Left forelimb (tissue), 1 donor: ENCODE results near the gene ZNF37A.
A peak's percentile ranks its signal among the peaks of the same experiment; 100 is the strongest.
"Not testable (repeated sequence)": the region's sequence is repeated elsewhere in the genome, so short reads cannot be mapped to it uniquely, and the experiment has no call there.

Experiments
- DNase-seq: peaks from one replicate; pipeline ENCODE4 v3.0.0-alpha.2; 2018; ENCODE audit warnings: low spot score

The ZNF37A gene

GRCh38 chr10:38094158-38094926 lies at the start of gene ZNF37A:
ZNF37A (plus strand) TSS chr10:38094337; CDS start chr10:38096618, 2,281 bp downstream.
- DNase-seq: peak; percentile 92

DNA sequence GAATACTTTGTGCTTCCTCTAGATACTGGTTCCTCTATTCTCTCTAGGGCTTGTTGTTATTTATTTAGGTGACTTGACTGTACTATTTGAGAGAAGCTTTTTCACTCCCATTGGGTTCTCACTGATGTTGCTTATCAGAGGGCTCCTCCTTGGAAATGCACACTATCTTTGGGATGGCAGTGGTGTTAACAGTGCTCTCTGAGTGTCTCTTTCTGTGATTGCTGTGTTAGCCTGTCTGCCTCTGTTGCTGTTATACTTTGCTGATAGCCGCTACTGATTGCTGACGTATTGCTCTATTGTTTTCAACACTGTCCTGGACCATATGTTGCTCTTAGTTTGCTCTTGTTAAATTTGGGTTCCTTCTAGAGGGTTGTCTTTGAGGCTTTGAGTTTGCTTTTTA lies 49.0 kb upstream of the ZNF37A start:
- DNase-seq: no peak

DNA sequence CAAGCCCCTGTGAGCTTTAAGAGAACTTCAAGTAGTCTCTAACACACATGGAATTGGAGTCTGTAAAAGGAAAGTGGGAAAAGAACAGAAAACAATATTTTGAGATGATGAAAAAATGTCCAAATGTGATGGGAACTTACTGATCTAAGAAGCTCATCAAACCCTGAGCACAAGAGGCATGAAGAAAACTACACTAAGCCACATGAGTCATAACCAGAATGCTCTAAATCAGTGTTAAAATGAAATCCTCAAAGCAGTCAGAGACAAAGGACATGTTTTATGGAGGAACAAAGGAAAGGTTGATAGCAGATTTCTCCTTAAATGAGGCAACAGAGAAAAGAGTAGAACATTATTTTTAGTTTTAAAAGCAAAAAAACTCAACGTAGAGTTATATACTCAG lies 46.5 kb upstream of the ZNF37A start:
- DNase-seq: no peak

- no peak for DNase-seq
Observed at GRCh38 chr10:38050212-38050611, 43.9 kb upstream of the ZNF37A start.

DNA sequence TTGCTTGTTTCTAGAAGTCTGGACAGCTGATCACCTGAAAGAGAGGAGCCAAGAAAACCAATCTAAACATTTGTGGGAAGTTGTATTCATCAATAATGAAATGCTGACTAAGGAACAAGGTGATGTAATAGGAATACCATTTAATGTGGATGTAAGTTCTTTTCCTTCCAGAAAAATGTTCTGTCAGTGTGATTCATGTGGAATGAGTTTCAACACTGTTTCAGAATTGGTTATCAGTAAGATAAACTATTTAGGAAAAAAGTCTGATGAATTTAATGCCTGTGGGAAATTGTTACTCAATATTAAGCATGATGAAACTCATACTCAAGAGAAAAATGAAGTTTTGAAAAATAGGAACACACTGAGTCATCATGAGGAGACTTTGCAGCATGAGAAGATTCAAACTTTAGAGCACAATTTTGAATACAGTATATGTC lies 39.8 kb upstream of the ZNF37A start:
- no peak for DNase-seq

DNA sequence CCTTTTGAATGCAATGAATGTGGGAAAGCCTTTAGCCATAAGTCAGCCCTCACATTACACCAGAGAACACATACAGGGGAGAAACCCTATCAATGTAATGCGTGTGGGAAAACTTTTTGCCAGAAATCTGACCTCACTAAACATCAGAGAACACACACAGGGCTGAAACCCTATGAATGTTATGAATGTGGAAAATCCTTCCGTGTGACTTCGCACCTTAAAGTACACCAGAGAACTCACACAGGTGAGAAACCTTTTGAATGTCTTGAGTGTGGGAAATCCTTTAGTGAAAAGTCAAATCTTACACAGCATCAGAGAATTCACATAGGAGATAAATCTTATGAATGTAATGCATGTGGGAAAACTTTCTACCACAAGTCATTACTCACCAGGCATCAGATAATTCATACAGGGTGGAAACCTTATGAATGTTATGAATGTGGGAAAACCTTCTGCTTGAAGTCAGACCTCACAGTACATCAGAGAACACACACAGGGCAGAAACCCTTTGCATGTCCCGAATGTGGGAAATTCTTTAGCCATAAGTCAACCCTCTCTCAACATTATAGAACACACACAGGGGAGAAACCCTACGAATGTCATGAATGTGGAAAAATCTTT lies 38.8 kb upstream of the ZNF37A start:
- not testable (repeated sequence) for DNase-seq

DNA sequence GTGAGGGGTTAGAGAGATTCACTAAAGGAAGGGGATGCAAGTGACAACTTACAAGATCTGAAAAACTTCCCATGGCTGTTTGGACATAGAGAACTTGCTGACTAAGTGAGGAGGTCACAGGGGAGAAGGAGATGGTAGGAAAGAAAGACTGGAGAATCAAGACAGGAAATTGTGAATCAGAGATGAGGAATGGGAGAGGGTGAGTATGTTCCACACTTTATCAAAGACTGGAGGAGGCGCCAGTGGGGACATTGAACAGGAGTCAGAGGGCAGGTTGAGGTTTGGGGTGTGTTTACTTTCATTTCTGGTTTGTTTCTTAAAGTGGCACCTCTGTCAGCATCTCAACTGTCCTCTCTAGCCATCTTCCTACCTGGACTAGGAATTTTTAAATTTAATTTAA lies 24.5 kb upstream of the ZNF37A start:
- DNase-seq: not testable (repeated sequence)

GRCh38 chr10:38070501-38070900 lies 23.6 kb upstream of the ZNF37A start:
- no peak for DNase-seq

GRCh38 chr10:38072552-38072951 lies 21.6 kb upstream of the ZNF37A start:
- no peak for DNase-seq

DNA sequence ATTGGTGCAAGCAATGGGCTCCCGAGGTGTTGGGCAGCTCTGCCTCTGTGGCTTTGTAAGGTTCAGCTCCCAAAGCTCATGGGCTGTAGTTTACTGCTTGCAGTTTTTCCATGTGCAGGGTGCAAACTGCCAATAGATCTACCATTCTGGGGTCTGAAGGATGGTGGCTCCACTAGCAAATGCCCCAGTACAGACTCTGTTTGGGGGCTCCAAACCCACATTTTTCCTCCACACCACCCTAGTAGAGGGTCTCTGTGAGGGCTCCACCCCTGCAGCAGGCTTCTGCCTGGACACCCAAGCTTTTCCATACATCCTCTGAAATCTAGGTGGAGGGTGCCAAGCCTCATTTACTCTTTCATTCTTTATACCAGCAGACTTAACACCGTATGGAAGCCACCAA lies 17.4 kb upstream of the ZNF37A start:
- no peak for DNase-seq

GRCh38 chr10:38093318-38093717 lies 819 bp upstream of the ZNF37A start:
- DNase-seq: not testable (repeated sequence)

GRCh38 chr10:38093816-38094157 lies 350 bp upstream of the ZNF37A start:
- DNase-seq: no peak

GRCh38 chr10:38094927-38095574 lies 914 bp downstream of the ZNF37A start:
- DNase-seq: peak; percentile 66

DNA sequence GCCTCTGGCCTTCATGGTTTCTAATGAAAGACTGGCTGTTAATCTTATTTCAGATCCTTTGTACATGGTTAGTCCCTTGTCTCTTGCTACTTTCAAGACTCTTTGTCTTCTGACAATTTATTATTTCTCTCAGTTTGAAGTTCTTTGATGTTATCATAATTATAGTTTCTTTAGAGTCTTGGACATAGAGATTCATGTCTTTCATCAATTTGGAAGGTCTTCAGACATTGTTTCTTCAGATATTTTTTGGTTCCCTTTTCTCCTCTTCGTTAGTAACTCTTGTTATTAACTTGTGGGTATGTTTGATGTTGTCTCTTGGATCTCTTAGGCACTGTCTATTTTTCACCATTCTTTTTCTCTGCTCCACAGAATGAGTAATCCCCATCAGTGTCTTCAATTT lies 8.7 kb downstream of the ZNF37A start:
- no peak for DNase-seq

DNA sequence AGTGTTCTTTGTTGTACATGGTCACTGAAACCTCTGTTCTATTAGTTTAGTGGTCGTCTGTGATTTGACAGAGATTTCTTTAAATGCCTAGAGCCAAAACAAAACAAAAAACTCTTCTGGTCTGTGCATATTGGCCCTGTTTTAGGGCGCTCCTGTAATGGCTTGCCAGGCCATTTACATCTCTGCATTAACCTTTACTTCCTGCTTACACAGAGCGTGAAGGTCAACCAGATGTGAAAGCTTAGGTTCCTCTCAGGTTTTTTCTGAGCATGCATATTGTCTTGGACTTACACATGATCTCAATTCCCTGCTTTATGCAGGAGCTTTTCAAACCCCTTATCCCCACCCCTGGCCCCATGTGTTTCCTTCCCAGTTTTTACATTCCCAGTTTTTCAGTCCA lies 9.6 kb downstream of the ZNF37A start:
- no peak for DNase-seq

- no peak for DNase-seq
Observed at GRCh38 chr10:38112159-38112558, 18.0 kb downstream of the ZNF37A start.

DNA sequence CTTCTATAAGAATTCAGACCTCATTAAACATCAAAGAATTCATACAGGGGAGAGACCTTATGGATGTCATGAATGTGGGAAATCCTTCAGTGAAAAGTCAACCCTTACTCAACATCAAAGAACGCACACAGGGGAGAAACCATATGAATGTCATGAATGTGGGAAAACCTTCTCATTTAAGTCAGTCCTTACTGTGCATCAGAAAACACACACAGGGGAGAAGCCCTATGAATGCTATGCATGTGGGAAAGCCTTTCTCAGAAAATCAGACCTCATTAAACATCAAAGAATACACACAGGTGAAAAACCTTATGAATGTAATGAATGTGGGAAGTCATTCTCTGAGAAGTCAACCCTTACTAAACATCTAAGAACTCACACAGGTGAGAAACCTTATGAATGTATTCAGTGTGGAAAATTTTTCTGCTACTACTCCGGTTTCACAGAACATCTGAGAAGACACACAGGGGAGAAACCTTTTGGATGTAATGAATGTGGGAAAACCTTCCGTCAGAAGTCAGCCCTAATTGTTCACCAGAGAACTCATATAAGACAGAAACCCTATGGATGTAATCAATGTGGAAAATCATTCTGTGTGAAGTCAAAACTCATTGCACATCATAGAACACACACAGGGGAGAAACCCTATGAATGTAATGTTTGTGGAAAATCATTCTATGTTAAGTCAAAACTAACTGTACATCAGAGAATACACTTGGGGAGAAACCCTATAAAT lies 24.1 kb downstream of the ZNF37A start:
- no peak for DNase-seq

DNA sequence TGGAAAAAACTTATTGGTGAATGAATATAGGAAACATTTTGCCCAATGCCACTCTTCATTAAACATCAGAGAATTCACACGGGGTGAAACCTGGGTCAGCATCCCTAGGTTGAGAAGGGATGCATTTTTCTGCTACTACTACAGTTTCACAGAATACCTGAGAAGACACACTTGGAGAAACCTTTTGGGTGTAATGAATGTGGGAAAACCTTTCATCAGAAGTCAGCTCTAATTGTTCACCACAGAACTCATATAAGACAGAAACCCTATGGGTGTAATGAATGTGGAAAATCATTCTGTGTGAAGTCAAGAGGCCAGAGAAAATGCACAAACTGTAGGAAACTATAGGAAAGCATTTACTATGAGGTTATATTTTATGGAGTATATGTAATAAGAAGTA lies 24.9 kb downstream of the ZNF37A start:
- DNase-seq: no peak

DNA sequence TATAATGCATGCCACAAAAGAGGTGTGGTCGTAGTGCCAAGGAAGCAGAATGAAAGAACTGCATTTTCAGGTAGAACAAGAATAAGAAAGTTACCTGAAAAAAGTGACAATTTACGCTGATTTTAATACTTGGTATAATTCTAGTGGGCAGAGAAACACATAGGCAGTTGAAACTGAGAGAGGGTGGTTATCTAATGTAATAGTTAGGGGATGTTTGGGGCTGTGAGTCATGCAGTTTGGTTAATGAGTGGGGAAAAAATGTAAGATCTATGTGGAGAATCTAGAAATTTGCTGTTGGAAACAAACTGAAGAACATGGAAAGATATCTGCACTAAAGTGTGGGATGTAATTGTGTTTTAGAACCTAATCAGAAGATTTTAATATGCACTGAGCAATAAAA lies 33.7 kb downstream of the ZNF37A start:
- no peak for DNase-seq

- DNase-seq: no peak
Observed at GRCh38 chr10:38143587-38143986, 49.5 kb downstream of the ZNF37A start.

DNA sequence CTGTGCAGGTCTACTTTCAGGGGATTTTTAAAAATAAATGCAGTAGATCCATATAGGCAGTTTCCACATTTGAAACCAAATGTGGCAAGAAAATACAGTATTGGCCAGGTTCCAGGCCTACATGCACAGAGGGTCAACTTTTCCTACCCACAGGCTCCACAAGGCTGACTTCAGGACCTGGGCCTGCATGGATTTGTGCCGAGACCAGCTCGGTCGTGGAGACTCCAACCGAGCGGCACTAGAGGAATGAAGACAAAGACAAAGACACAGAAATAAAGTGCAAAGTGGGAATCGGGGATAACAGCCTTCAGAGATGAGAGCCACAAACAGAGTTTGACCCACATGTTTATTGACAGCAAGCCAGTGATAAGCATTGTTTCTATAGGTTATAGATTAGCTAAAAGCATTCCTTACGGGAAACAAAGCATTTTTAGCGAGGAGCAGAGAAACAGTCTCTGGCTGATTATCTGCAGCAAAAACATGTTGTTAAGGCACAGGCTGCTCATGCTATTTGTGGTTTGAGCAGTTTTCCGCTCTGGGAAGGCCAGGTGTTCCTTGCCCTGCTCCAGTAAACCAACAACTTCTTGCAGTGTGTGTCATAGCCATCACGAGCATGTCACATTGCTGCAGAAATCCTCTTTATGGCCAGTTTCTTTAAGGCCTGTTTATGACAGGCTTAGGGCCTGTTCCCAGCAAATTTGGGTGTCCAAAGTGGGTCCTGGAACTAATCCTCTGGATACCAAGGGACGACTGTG lies 52.6 kb downstream of the ZNF37A start:
- DNase-seq: no peak

GRCh38 chr10:38147686-38148085 lies 53.5 kb downstream of the ZNF37A start:
- no peak for DNase-seq
